ENCODE measurements around the gene AFG1L.

GRCh38 chr6:108363889-108364313, 69.0 kb downstream of the AFG1L start:
- TF ChIP-seq, protein P1, sequence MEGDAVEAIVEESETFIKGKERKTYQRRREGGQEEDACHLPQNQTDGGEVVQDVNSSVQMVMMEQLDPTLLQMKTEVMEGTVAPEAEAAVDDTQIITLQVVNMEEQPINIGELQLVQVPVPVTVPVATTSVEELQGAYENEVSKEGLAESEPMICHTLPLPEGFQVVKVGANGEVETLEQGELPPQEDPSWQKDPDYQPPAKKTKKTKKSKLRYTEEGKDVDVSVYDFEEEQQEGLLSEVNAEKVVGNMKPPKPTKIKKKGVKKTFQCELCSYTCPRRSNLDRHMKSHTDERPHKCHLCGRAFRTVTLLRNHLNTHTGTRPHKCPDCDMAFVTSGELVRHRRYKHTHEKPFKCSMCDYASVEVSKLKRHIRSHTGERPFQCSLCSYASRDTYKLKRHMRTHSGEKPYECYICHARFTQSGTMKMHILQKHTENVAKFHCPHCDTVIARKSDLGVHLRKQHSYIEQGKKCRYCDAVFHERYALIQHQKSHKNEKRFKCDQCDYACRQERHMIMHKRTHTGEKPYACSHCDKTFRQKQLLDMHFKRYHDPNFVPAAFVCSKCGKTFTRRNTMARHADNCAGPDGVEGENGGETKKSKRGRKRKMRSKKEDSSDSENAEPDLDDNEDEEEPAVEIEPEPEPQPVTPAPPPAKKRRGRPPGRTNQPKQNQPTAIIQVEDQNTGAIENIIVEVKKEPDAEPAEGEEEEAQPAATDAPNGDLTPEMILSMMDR (IDR thresholded peaks at IDR 0.05; ENCODE audit: low read length) = no peak
- no peak for TF ChIP-seq EZH2 (IDR thresholded peaks at IDR 0.05; ENCODE audit: borderline replicate concordance, low read length)

Measured in OCI-LY1 (cell line).